Keratinocyte (primary cell): ENCODE measurements around the gene CDKN2C.

Source experiments
- EZH2 ChIP-seq: IDR thresholded peaks from one replicate; pipeline ENCODE4 v1.6.1; 2012; ENCODE audit warnings: inconsistent platforms, mild to moderate bottlenecking, low read length, moderate library complexity
- TF ChIP-seq, protein P1 (sequence below), 3 experiments: IDR thresholded peaks in 1 of 3; conservative IDR thresholded peaks in 1 of 3; optimal IDR thresholded peaks in 1 of 3; 2 replicates in 2 of 3; 3 replicates in 1 of 3; pipeline versions ENCODE3 to v1.5.1; 2011; ENCODE audit warnings: low read length in 3 of 3, mild to moderate bottlenecking in 3 of 3, moderate library complexity in 2 of 3, control low read depth in 1 of 3, inconsistent platforms in 1 of 3; ENCODE audit not compliant: insufficient read depth in 2 of 3; ENCODE audit errors: extremely low read depth in 1 of 3

DNA sequence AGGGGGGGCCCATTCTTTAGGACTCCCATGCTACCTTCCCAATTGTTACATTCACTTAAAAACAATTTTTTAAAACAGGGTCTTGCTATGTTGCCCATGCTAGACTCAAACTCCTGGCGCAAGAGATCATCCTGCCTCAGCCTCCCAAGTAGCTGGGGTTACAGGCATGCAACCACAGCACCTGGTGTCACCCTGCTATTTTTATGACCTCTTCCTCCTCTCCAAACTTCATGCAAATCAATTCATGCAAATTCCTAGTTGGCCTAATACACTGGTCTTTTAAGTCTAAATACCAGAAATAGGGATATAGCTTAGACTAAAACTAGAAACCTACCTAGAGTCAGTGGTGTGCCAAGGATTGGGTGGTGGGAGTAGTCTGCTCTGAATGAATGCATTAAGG, 30.1 kb downstream of the CDKN2C start:
- TF ChIP-seq, protein P1, sequence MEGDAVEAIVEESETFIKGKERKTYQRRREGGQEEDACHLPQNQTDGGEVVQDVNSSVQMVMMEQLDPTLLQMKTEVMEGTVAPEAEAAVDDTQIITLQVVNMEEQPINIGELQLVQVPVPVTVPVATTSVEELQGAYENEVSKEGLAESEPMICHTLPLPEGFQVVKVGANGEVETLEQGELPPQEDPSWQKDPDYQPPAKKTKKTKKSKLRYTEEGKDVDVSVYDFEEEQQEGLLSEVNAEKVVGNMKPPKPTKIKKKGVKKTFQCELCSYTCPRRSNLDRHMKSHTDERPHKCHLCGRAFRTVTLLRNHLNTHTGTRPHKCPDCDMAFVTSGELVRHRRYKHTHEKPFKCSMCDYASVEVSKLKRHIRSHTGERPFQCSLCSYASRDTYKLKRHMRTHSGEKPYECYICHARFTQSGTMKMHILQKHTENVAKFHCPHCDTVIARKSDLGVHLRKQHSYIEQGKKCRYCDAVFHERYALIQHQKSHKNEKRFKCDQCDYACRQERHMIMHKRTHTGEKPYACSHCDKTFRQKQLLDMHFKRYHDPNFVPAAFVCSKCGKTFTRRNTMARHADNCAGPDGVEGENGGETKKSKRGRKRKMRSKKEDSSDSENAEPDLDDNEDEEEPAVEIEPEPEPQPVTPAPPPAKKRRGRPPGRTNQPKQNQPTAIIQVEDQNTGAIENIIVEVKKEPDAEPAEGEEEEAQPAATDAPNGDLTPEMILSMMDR (optimal IDR thresholded peaks at IDR 0.05 in 1 of 3, IDR thresholded peaks at IDR 0.05 in 1 of 3, conservative IDR thresholded peaks at IDR 0.05 in 1 of 3; ENCODE audit: extremely low read depth in 1 of 3, insufficient read depth in 2 of 3, low read length in 3 of 3) = no peak
- no peak for TF ChIP-seq EZH2
